SU-DHL-6 (cell line): ENCODE data around the gene NUP50.

Source experiments
- H2AFZ ChIP-seq: fragments of 200-600 bp; sonication (generic); 2 replicates; pipeline ENCODE4 v1.6.1; 2014; ENCODE audit warnings: low read depth, mild to moderate bottlenecking, moderate library complexity, mixed read lengths, antibody characterized with exemption, low read length; ENCODE audit not compliant: severe bottlenecking
- H3F3A ChIP-seq: fragments of 200-600 bp; shearing (Covaris generic); 2 replicates; pipeline ENCODE4 v1.6.0; 2016; ENCODE audit warnings: antibody characterized with exemption, mild to moderate bottlenecking; ENCODE audit not compliant: insufficient read depth
- H3K27ac ChIP-seq: fragments of 200-600 bp; sonication (generic); 2 replicates; pipeline ENCODE4 v1.5.1; 2016; ENCODE audit warnings: low read depth, mild to moderate bottlenecking, low read length, moderate library complexity, mixed read lengths
- H3K27me3 ChIP-seq: fragments of 200-600 bp; sonication (generic), shearing (Covaris generic); 2 replicates; pipeline ENCODE4 v1.6.0; 2014; ENCODE audit warnings: mild to moderate bottlenecking, low read length
- H3K36me3 ChIP-seq: fragments of 200-600 bp; sonication (generic); 2 replicates; pipeline ENCODE4 v1.6.1; 2014; ENCODE audit warnings: mild to moderate bottlenecking, low read length, mixed read lengths
- H3K4me2 ChIP-seq: fragments of 300-600, 200-600 bp; shearing (Covaris generic), sonication (generic); 2 replicates; pipeline ENCODE4 v1.6.0; 2014; ENCODE audit warnings: low read length, low read depth, mild to moderate bottlenecking; ENCODE audit not compliant: poor library complexity, severe bottlenecking
- H3K4me3 ChIP-seq: fragments of 200-600 bp; sonication (generic); 2 replicates; pipeline ENCODE4 v1.5.1; 2014; ENCODE audit warnings: antibody characterized with exemption, low read length, mild to moderate bottlenecking, mixed read lengths; ENCODE audit not compliant: insufficient read depth, poor library complexity, severe bottlenecking
- H3K79me2 ChIP-seq: fragments of 200-600 bp; sonication (generic); 2 replicates; pipeline ENCODE4 v1.6.1; 2014; ENCODE audit warnings: mild to moderate bottlenecking, low read length, moderate library complexity; ENCODE audit not compliant: insufficient read depth
- H3K9ac ChIP-seq: fragments of 200-600 bp; sonication (generic); 2 replicates; pipeline ENCODE4 v1.7.0; 2014; ENCODE audit warnings: mild to moderate bottlenecking, low read length
- H3K9me2 ChIP-seq: fragments of 200-600 bp; sonication (generic); replicated peaks from 2 replicates; pipeline ENCODE4 v1.6.1; 2014; ENCODE audit warnings: low read length; ENCODE audit not compliant: insufficient read depth
- H3K9me3 ChIP-seq: fragments of 200-600 bp; sonication (generic); 2 replicates; pipeline ENCODE4 v1.6.1; 2014; ENCODE audit warnings: low read length, mixed read lengths; ENCODE audit not compliant: insufficient read depth
- H4K20me1 ChIP-seq: fragments of 200-600 bp; sonication (generic); 2 replicates; pipeline ENCODE4 v1.6.1; 2014; ENCODE audit warnings: low read depth, mild to moderate bottlenecking, antibody characterized with exemption, low read length, moderate library complexity, mixed read lengths
- CTCF ChIP-seq: fragments of 200-600 bp; sonication (generic); IDR thresholded peaks from one replicate; pipeline ENCODE4 v1.5.1; 2017; ENCODE audit warnings: antibody characterized with exemption, mild to moderate bottlenecking, low read length, moderate library complexity; ENCODE audit not compliant: insufficient read depth, poor library complexity, severe bottlenecking
- EZH2phosphoT487 ChIP-seq: fragments of 200-600 bp; sonication (generic), shearing (Covaris generic); conservative IDR thresholded peaks from 2 replicates; pipeline ENCODE4 v1.6.1; 2018; ENCODE audit warnings: mild to moderate bottlenecking, antibody characterized with exemption, low read length, moderate library complexity, mixed read lengths

The NUP50 gene

GRCh38 chr22:45142376-45142775, 21.3 kb upstream of the NUP50 start:
- TF ChIP-seq EZH2phosphoT487 (no peak), CTCF (no peak)
- H4K20me1 ChIP-seq, result no peaks in the 10 kb centered on the region

GRCh38 chr22:45144916-45145315, 18.8 kb upstream of the NUP50 start:
- Histone ChIP-seq H3K27ac (no peak overlapping the region), H4K20me1 (no peaks in the 10 kb centered on the region), H3K36me3 (0 out of 2 replicates have a peak, but pooled peaks cover 3% of the 10 kb centered on the region), H3K9me3 (peaks cover 7% of the 10 kb centered on the region; the same call in 1 of the 2 replicates), H3K79me2 (no peaks in the 10 kb centered on the region), H3K9me2 (no peaks in the 10 kb centered on the region), H3F3A (no peaks in the 10 kb centered on the region), H3K27me3 (no peaks in the 10 kb centered on the region), H3K4me3 (no peak overlapping the region), H3K4me2 (no peak overlapping the region), H2AFZ (no peak overlapping the region), H3K9ac (no peak overlapping the region)
- TF ChIP-seq EZH2phosphoT487 (no peak), CTCF (no peak)

More at GRCh38 chr22:45142376-45142775, 21.3 kb upstream of the NUP50 start:
- H3F3A ChIP-seq, result no peaks in the 10 kb centered on the region
- H2AFZ ChIP-seq, result no peak overlapping the region
- H3K9ac ChIP-seq, result no peak overlapping the region
- H3K36me3 ChIP-seq, result no peaks in the 10 kb centered on the region
- peaks cover 7% of the 10 kb centered on the region; the same call in 1 of the 2 replicates for H3K9me3 ChIP-seq
- H3K4me2 ChIP-seq, result no peak overlapping the region
- H3K79me2 ChIP-seq, result no peaks in the 10 kb centered on the region
- H3K27ac ChIP-seq, result no peak overlapping the region
- no peak overlapping the region for H3K4me3 ChIP-seq
- H3K9me2 ChIP-seq, result no peaks in the 10 kb centered on the region
- H3K27me3 ChIP-seq, result no peaks in the 10 kb centered on the region

GRCh38 chr22:45149671-45150070, 14.1 kb upstream of the NUP50 start:
- 0 out of 2 replicates have a peak, but pooled peaks cover 3% of the 10 kb centered on the region for H3K36me3 ChIP-seq
- no peak overlapping the region for H3K4me2 ChIP-seq
- H3F3A ChIP-seq, result no peaks in the 10 kb centered on the region

More at GRCh38 chr22:45149671-45150070, 14.1 kb upstream of the NUP50 start:
- H3K9me3 ChIP-seq, result no peaks in the 10 kb centered on the region
- H3K27me3 ChIP-seq, result no peaks in the 10 kb centered on the region
- H3K27ac ChIP-seq, result no peak overlapping the region
- no peak for TF ChIP-seq CTCF
- no peak for TF ChIP-seq EZH2phosphoT487
- H2AFZ ChIP-seq, result no peak overlapping the region
- H3K4me3 ChIP-seq, result no peak overlapping the region
- H3K9ac ChIP-seq, result no peak overlapping the region
- no peaks in the 10 kb centered on the region for H3K9me2 ChIP-seq
- no peaks in the 10 kb centered on the region for H3K79me2 ChIP-seq
- no peaks in the 10 kb centered on the region for H4K20me1 ChIP-seq
